ENCODE results near the gene AKT1.
"Not testable (repeated sequence)": the region's sequence is repeated elsewhere in the genome, so short reads cannot be mapped to it uniquely, and the experiment has no call there.

The AKT1 gene

GRCh38 chr14:104818714-104819161, 23.2 kb upstream of the AKT1 start:
- no peak for DNase-seq (ENCODE audit: low read depth)

GRCh38 chr14:104817930-104818713, 22.6 kb upstream of the AKT1 start:
- DNase-seq (ENCODE audit: low read depth), result no peak

GRCh38 chr14:104816616-104816884, 21.0 kb upstream of the AKT1 start:
- DNase-seq (ENCODE audit: low read depth), result no peak

- not testable (repeated sequence) for DNase-seq (ENCODE audit: low read depth)
These were observed 19.2 kb upstream of the AKT1 start for GRCh38 chr14:104814701-104815100.

GRCh38 chr14:104813286-104813685, 17.7 kb upstream of the AKT1 start:
- DNase-seq (ENCODE audit: low read depth), result no peak

GRCh38 chr14:104810316-104810715, 14.8 kb upstream of the AKT1 start:
- no peak for DNase-seq (ENCODE audit: low read depth)

GRCh38 chr14:104808456-104808855, 12.9 kb upstream of the AKT1 start:
- DNase-seq (ENCODE audit: low read depth), result no peak

- no peak for DNase-seq (ENCODE audit: low read depth)
These were observed 11.3 kb upstream of the AKT1 start for GRCh38 chr14:104806625-104807465.

- DNase-seq (ENCODE audit: low read depth), result no peak
These were observed 10.5 kb upstream of the AKT1 start for GRCh38 chr14:104805941-104806624.

- DNase-seq (ENCODE audit: low read depth), result peak; percentile 43
These were observed 9.8 kb upstream of the AKT1 start for GRCh38 chr14:104805326-104805678.

- no peak for DNase-seq (ENCODE audit: low read depth)
These were observed 9.2 kb upstream of the AKT1 start for GRCh38 chr14:104804481-104805325.

- DNase-seq (ENCODE audit: low read depth), result no peak
These were observed 8.4 kb upstream of the AKT1 start for GRCh38 chr14:104803912-104804410.

GRCh38 chr14:104803280-104803911, 7.8 kb upstream of the AKT1 start:
- no peak for DNase-seq (ENCODE audit: low read depth)

- no peak for DNase-seq (ENCODE audit: low read depth)
These were observed 7.0 kb upstream of the AKT1 start for GRCh38 chr14:104802394-104803184.

- DNase-seq (ENCODE audit: low read depth), result no peak
These were observed 6.2 kb upstream of the AKT1 start for GRCh38 chr14:104801520-104802393.

- no peak for DNase-seq (ENCODE audit: low read depth)
These were observed 5.4 kb upstream of the AKT1 start, which contains the start of gene ZBTB42 for GRCh38 chr14:104800771-104801519. Gene ZBTB42 (plus strand): TSS chr14:104801101. CDS start chr14:104801198, 97 bp downstream.

GRCh38 chr14:104800015-104800770, 4.6 kb upstream of the AKT1 start:
- DNase-seq (ENCODE audit: low read depth), result no peak

Data from non-pigmented ciliary epithelial cell (primary cell).